Left ventricle myocardium superior (tissue), 1 donor: ENCODE data around the gene LRRTM4. TPM values are rescaled to one million over a fixed set of nuclear protein-coding genes. Genes with fewer than 3 reads are reported as not detected.
"Not testable (repeated sequence)": the region's sequence is repeated elsewhere in the genome, so short reads cannot be mapped to it uniquely, and the experiment has no call there.

Experiments used
- ATAC-seq: fragments of 200-7000 bp; cut with Tn5 transposase; one replicate; pipeline ENCODE4 v1.9.1; 2020; ENCODE audit warnings: mild to moderate bottlenecking, moderate library complexity
- DNase-seq: peaks from one replicate; pipeline ENCODE4 v3.0.0-alpha.2; 2020
- intact Hi-C: fragments of 100-400 bp; cut with micrococcal nuclease; formaldehyde crosslinking; loops from one replicate; pipeline ENCODE4 v1.11.0; 2022
- total RNA-seq: library from RNA; stranded (reverse); fragmentation: NEBNext Ultra II Directional; extraction: Animal tissue kit (Norgen Biotek cat#: 25700); gene quantifications from one replicate; pipeline ENCODE4 v1.2.1, GENCODE V29; 2021
- donor health status: DM: no; HTN: yes; CAD: no; lungs with severe emphysema.

Gene LRRTM4
- total RNA-seq, 1 donor from 2014 or later: 0.69 TPM

DNA sequence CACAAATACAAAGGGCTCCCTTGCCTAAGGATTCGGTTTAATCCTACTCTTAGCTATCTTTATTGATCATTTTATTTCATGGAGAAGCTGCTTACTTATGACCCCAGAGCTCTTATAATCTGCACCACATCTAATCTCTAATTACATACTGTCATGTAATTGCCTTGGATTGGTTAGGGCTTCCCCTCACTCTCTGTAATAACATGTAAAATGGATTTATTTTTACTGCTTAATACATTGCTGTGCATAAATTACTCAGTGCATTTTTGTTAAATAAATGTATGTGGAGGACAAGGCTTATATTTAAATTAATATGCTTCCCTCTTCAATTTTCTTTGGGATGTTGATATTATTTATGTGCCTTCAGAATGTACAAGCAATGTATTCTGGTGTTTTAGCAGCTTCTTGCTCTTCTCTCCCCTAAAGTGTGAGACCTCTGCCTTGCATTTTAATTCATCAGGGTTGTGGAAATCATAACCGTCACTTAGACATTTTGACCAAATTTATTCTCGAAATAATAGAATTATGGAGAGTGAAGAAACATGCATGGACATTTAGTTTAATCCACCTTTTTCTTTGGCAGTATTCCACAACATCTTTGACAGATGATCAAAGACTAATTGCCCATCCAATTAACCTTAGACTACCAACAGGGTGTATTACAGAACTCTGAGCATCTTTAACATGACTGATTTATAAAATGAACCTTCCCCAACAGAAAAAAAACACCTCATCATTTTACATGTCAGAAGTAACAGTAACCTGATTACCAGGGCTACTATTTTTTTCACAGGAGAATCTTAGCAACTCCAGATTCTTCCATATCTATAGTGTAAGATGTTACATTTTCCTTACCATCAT, 692.6 kb downstream of the LRRTM4 start:
- ATAC-seq (no peak), DNase-seq (no peak)
- intact Hi-C loops: no loop called here

DNA sequence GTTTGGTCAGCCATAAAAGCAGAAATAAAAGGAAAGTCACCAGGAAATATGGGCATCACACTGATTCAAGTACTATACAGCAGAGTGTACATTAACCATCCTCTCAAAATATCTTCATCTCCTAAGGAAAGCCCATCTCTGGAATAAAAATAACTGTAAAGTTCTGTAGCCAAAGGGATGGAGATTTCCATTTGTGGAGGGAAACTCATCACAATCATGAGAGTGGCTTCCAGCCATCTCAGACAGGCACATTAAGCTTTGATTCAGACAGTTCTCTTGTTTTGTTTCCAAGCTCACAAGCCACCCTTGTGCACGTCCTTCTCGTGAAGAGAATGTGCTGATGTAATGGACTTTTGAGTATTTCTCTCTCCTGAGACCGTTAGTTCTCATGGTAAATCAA, 695.5 kb downstream of the LRRTM4 start:
- DNase-seq (no peak), ATAC-seq (no peak)
- intact Hi-C loops: no loop called here

DNA sequence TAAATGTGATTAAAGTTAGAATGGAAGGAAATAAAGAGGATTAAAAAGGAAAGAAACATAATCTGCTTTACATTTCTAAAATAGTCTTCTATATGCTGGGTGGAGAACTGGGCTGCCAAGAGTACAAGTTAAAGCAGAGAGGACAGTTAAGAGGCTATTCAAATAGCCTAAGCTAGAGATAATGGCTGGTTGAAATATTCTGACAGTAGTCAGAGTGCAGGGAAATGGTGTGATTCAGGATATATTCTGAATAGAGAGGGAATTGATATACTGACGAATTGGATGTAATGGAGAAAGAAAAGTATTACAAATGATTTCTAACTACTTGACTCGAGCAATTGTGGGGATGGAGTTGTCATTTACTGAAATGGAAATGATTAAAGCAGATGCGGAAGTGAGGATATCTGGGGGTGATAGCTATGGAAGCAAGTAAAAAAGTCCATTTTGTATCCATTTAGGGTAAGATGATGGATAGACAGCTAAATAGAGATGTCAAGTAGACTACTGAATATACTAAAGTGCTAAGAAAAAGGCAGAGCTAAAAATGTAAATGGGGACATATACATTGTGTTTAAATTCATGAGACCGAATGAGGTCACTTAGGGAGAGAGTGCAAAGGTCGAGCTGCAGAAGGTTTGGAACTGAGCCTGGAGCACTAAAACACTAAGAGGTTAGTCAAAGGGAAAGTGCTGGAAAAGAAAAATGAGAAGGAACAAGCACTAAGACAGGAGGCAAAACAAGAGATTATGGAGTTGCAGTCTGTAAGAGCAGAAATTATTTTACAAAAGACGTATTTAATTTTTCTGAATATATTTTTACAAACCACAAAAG, 696.8 kb downstream of the LRRTM4 start:
- no peak for ATAC-seq

DNA sequence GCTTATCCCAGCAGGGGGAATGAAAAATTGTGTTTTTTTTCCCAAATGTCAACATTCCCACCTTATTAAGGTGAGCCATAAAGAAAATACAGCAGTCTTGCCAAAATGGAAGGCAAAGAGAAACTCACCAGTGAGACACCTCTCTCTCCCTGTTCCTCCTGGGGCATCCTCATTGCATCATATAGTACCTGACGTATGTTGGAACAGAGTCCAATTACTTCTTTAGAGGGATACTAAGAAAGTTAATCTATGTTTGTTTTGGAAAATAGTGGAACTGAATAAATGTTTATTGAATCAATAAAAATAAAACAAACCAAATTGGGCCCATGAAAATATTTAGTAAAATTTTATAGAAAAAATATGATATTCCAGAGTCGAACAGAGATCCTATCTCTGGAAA, 700.4 kb downstream of the LRRTM4 start:
- ATAC-seq (no peak), DNase-seq (no peak)
- intact Hi-C loops: no loop called here

More for the DNA sequence above, 696.8 kb downstream of the LRRTM4 start:
- intact Hi-C loops: no loop called here
- DNase-seq: no peak

DNA sequence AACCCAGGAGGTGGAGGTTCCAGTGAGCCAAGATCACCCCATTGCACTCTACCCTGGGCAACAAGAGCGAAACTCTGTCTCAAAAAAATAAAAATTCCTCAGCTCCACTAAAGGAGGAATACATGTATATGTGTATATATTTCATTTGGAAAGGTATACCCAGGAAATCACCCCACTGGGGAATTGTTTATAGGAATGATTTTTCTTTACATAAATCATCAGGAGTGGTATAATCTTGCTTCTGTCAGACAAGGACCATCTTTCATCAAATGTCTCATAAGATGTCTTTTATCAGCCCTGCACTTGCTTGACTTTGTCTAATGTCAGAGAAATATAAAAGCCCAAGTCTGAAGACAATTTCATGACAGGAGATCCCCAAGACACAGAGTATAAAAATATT, 709.1 kb downstream of the LRRTM4 start:
- DNase-seq: no peak
- intact Hi-C loops: loop anchor here (10.0 kb wide), 1 partner anchor 48 kb away; no protein-coding TSS in a partner anchor

DNA sequence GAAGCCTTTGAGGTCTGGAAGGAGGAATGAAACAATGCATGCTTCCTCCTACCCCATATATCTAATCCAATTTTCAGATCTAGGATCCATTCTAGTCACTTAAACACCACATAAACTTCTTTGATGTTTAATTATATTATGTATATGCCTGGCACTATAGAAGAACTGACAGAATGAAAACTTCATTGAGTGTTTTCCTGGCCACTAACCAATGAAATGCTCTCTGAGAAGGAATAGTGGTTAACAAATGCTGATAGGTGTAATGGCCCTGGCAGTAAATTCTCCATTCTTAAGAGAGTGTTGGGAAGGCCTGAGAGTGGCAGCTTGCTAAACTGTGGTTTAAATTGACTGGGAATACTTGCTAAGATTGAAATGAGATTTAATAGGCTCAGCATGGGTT, 710.0 kb downstream of the LRRTM4 start:
- no peak for ATAC-seq
- intact Hi-C loops: loop anchor here (10.0 kb wide), 1 partner anchor 47 kb away; no protein-coding TSS in a partner anchor
- no peak for DNase-seq

More for the DNA sequence above, 709.1 kb downstream of the LRRTM4 start:
- ATAC-seq: no peak

DNA sequence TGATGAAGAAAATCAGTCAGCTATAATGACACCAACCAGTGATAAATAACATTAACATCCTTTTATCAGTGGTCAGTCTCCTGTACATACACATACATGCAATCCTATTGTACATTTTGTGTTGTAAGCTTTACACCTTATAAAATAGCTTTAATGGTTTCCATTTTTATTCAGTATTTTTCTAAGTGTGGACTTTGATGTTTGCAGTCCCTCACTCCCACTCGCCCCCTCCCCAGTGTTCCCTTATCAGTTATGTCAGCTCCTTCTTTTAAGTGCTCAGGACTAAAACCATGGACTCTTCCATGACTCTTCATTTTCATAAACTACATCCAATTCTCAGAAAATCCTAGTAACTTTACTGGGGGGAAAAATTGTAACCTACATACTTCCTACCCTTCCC, 713.0 kb downstream of the LRRTM4 start:
- ATAC-seq: no peak
- intact Hi-C loops: no loop called here
- no peak for DNase-seq

DNA sequence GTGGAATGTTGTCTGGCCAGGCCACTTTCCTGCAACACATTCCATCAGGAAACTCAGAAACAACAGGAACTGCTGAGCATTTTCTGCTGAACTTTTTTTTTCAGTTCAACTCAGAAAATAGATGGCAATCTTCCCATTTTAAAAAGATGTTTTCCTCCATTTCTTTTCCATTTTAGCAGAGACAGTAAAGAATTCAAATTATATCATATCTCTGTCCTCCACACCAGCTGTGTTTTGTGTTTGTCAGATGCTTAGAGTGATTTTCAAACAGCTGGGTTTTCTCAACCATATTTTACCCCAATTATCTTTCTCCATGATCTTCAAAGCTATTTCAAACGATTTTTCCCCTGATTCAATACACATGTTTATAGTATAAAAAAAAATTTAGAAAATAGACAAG, 713.4 kb downstream of the LRRTM4 start:
- ATAC-seq: no peak
- intact Hi-C loops: no loop called here
- no peak for DNase-seq

DNA sequence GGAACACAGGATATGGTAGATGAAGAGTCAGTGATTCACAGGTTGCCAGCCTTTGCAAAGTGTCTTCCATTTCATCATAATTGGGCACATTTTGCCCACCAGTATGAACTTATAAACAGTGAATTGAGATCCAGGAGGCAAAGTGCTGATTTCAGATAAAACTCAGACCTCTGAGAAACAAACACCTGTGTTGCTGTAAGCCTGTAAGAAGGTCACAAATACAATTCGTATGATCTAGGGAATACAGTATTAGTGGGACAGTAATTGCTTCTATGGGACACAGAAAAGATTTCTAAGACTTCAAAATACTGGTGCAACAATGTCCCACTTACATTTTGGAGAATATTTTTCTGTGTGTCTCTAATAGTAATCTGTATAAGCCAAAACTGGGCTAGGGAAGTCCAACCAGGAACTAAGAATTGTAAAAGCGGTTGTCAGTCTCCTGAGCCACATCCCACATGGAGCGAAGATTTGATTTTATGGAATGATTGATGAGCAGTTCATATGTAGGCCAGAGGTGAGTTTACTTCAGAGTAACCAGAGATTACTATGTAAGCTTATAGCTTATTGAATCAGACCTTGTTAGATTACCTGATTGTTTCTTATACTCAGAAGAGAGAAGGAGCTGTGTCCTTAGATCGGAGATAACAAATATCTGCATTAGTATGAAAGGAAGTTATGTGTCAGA, 728.4 kb downstream of the LRRTM4 start:
- DNase-seq (no peak), ATAC-seq (no peak)
- intact Hi-C loops: no loop called here

DNA sequence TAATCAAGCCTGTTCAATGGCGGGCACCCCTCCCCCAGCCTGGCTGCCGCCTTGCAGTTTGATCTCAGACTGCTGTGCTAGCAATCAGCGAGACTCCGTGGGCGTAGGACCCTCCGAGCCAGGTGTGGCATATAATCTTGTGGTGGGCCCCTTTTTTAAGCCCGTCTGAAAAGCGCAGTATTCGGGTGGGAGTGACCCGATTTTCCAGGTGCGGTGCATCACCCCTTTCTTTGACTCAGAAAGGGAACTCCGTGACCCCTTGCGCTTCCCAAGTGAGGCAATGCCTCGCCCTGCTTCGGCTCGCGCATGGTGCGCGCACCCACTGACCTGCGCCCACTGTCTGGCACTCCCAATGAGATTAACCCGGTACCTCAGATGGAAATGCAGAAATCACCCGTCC, 740.9 kb downstream of the LRRTM4 start:
- DNase-seq, intact Hi-C loops, ATAC-seq: not testable (repeated sequence)

DNA sequence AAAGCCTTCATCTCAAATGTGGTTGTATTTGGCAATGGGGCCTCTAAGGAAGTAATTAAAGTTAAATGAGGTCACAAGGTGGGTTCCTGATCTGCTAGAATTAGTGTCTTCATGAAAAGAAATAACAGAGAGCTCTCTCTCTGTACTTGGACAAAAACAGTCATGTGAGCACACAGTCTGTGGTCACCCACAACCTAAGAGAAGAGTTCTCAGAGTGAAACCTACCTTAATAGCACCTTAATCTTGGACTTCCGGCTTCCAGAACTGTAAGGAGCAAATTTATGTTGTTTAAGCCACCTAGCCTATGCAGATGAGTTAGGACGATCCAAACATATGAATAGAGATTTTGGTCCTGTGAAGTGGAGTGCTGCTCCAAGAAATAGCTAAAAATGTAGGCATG, 758.9 kb downstream of the LRRTM4 start:
- intact Hi-C loops: loop anchor here (10.0 kb wide), 1 partner anchor 52 kb away; no protein-coding TSS in a partner anchor
- ATAC-seq: no peak
- DNase-seq: no peak

DNA sequence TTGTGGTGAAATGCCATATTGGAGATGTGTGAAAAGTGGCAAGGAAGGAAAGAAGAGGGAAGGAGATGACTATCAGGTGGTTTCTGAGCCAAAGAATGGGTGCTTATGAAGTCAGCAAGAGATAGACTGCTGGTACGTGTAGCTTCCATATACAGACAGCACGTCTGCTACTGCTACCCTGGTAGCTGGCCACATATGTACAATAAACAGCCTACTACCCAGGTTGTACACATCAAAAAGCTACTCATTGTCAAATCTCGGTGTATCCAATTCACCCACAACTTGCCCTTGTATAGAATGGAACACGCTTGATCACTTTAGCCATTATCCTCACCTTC, 761.8 kb downstream of the LRRTM4 start:
- DNase-seq (no peak), ATAC-seq (no peak)
- intact Hi-C loops: loop anchor here (10.0 kb wide), 1 partner anchor 54 kb away; no protein-coding TSS in a partner anchor

DNA sequence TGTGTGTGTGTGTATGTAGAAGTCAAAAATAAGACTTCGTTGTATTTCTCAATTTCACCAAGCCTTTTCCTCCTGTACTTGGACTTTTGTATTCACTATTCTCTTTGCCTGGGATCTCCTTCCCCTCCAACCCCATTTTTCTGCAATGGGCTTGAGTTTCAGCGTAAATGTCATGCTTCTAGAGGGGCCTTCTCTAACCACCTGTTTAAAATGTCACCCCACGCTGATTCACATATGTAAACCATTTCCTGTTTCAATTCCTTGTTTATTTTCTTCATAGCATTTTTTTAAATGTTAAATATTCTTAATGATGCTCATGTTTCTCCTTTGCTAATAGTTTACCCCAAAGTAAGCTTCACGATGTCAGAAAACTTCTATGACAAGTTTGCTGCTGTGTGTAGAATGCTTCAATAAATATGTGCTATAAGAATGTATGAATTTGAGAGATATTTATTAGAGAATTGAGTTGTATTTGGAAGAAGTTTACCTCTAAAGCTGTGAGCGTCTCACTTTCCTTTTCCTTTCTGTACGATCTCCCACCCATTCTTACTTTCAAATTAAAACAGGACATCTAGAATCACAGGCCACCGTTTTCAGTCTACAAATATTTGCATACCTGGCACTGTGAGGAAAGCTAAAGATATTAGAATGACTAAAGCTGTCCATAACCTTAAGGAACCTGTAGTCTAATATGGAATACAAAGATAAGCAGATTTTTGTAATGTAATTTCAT, 762.4 kb downstream of the LRRTM4 start:
- ATAC-seq: no peak
- intact Hi-C loops: loop anchor here (10.0 kb wide), 1 partner anchor 55 kb away; no protein-coding TSS in a partner anchor

DNA sequence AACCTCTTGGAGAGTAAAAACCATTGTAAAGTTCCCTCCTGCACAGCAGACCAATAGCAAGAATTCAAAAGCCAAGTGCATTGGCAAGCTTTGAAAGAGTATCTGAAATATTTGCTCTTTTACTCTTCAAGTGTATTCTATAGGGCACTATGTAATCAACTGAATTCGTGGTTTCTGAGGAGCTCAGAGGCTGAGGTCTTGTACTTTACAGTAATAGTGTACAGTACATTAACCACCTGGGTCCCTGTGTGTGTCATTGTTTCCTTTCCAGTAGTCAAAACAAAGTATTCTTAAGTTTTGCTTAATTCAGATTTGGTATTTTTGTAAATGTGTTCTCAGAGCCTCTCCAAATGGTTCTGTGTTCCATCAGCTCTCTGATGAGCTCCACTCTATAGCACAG, 769.7 kb downstream of the LRRTM4 start:
- intact Hi-C loops: no loop called here
- ATAC-seq (no peak), DNase-seq (no peak)

More for the DNA sequence above, 762.4 kb downstream of the LRRTM4 start:
- no peak for DNase-seq

DNA sequence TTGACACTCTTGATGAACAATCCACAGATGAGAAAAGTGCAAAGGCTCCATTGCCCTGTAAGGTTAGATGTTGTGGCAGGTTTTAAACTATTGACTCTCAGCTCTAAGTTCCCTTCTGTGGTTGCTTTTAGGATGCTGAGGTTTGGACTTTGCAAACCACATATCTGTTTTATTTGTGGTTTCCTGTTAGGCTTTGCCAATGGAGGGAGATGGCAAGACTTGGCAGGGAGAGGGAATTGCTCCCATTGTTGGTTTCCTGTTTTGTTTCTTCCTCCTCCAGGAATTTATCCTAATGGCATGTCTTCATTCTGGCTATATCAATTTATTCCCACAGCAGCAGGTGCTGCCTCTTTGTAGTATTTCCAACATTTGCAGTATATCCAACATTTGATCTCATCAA, 772.3 kb downstream of the LRRTM4 start:
- DNase-seq (no peak), ATAC-seq (no peak)
- intact Hi-C loops: no loop called here

DNA sequence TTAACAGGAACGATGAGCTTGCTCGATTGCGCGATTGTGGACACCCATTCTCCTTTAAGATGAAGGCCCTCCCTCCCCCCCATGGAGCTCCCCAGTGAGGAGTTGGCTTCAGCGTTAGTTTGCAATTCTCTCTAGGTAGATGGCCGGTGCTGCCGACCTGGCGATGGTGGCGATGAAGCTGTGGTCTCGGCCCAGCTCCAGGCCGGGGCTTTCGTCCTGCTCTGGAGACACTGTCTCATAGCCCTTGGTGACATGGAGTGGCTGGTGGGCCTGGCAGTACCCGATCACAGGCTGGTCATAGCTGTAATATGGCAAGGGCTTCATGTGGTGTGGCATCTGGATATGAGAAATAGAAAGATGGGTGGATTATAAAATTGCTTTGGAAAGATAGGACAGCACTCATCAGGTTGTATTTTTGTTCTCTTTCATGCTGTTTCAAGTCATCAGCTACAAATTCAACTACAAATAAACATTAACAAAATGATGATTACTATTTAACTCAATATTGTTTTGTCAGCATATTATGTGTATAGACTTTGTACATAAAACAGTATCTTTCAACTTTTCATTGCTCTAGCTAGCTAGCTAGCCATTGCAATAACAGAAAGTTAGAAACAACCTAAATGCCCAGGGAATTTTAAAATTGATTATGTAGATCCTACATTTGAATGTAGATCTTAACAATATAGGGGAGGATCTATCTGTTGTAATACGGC, 773.4 kb downstream of the LRRTM4 start:
- DNase-seq (no peak), ATAC-seq (no peak)
- intact Hi-C loops: no loop called here

DNA sequence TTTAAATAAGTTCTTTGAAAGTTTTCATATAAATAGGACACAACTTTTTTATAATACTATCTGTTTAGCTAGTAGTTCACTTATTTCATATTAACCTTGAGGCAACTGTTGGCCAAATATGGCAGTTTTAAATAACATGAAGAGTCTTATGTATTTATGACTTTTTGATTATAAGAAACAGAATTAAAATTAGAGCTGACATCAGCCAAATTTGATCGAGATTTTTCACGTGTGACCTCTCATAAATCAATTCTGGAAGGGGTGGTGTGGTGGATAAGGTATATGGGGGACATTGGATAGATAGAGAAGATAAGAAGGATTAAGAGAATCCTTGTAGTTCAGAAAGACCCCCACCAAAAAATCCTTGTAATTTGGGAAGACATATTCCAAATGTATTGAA, 776.6 kb downstream of the LRRTM4 start:
- ATAC-seq (no peak), DNase-seq (no peak)
- intact Hi-C loops: no loop called here

DNA sequence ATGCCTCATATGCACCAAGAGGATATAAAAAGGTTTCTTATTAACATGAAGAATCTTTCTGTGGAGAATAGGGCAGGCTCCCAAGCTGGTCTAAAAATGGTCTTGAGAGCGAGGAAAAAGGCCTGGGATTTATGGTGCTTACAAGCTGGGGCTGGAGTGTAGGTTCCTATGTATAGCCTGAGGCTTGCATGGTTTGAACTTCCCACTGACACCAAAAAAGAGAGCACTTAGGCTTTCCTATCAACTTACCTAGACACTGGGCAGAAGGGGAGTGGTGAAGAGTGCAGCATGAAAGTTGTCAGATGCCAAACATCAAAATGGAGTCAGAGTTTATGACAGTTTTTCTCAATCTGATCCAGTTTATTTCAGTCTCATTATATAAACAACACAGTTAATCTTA, 784.6 kb downstream of the LRRTM4 start:
- no peak for ATAC-seq
- no peak for DNase-seq
- intact Hi-C loops: no loop called here
